Upper lobe of right lung (tissue), 1 donor: ENCODE data around the gene SERINC2. TPM values are rescaled to one million over a fixed set of nuclear protein-coding genes. Genes with fewer than 3 reads are reported as not detected.

Experiments used
- ATAC-seq: fragments of 200-7000 bp; cut with Tn5 transposase; one replicate; pipeline ENCODE4 v1.9.1; 2020; ENCODE audit warnings: mild to moderate bottlenecking, moderate library complexity
- DNase-seq: peaks from one replicate; pipeline ENCODE4 v3.0.0-alpha.2; 2020
- H3K27ac ChIP-seq: fragments of 200-600 bp; one replicate; pipeline ENCODE4 v1.8.0; 2022
- H3K27me3 ChIP-seq: fragments of 200-600 bp; one replicate; pipeline ENCODE4 v1.8.0; 2022; ENCODE audit warnings: mild to moderate bottlenecking
- H3K36me3 ChIP-seq: fragments of 200-600 bp; one replicate; pipeline ENCODE4 v1.8.0; 2022
- H3K4me1 ChIP-seq: fragments of 200-600 bp; one replicate; pipeline ENCODE4 v1.8.0; 2022
- H3K4me3 ChIP-seq: fragments of 200-600 bp; one replicate; pipeline ENCODE4 v1.8.0; 2022; ENCODE audit warnings: mild to moderate bottlenecking
- H3K9me3 ChIP-seq: fragments of 200-600 bp; one replicate; pipeline ENCODE4 v1.8.0; 2022
- CTCF ChIP-seq: fragments of 200-600 bp; IDR thresholded peaks from one replicate; pipeline ENCODE4 v1.8.0; 2022; ENCODE audit warnings: antibody characterized with exemption
- intact Hi-C: fragments of 100-400 bp; cut with DNase I; formaldehyde crosslinking; loops from one replicate; pipeline ENCODE4 v1.11.0; 2022
- total RNA-seq: library from RNA; stranded (reverse); fragmentation: NEBNext Ultra II Directional; extraction: Animal tissue kit (Norgen Biotek cat#: 25700); gene quantifications from one replicate; pipeline ENCODE4 v1.2.1, GENCODE V29; 2021
- donor health status: DM: no; HTN: yes; CAD: no; lungs with severe emphysema.

Gene SERINC2
- total RNA-seq, 1 donor from 2014 or later: 40.6 TPM

DNA sequence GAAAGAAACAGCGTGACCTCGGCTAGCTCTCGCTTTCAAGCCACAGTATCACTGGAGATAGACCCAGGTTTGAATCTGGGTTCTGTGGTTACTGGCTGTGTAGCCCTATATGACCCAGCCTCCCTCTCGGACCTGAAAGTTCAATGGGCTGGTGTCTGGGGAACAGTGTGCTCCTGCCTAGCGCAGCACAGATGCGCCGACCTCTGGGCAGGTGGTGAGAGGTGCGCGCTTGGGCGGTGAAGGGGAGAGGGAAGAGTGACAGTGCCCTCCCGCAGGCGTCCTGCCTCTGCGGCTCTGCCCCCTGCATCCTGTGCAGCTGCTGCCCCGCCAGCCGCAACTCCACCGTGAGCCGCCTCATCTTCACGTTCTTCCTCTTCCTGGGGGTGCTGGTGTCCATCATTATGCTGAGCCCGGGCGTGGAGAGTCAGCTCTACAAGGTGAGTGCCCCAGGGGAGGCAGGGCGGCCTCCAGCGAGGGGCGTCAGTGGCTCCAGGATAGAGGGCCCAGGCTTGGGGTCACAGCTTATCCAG is 10.5 kb downstream of the SERINC2 start:
- DNase-seq: no peak
- no peak overlapping the region for H3K4me3 ChIP-seq
- no peaks in the 10 kb centered on the region for H3K9me3 ChIP-seq
- peaks cover 7% of the 10 kb centered on the region for H3K4me1 ChIP-seq
- H3K27ac ChIP-seq: no peak overlapping the region
- ATAC-seq: no peak
- H3K36me3 ChIP-seq: no peaks in the 10 kb centered on the region
- no peaks in the 10 kb centered on the region for H3K27me3 ChIP-seq
- intact Hi-C loops: no loop called here
- TF ChIP-seq CTCF: no peak

- Histone ChIP-seq H3K27me3 (no peaks in the 10 kb centered on the region), H3K27ac (no peak overlapping the region), H3K4me3 (no peak overlapping the region), H3K9me3 (no peaks in the 10 kb centered on the region), H3K4me1 (peaks cover 7% of the 10 kb centered on the region), H3K36me3 (no peaks in the 10 kb centered on the region)
- TF ChIP-seq CTCF: no peak
- ATAC-seq: no peak
- intact Hi-C loops: no loop called here
- no peak for DNase-seq
These were observed 11.6 kb downstream of the SERINC2 start for GRCh38 chr1:31424568-31424967.

DNA sequence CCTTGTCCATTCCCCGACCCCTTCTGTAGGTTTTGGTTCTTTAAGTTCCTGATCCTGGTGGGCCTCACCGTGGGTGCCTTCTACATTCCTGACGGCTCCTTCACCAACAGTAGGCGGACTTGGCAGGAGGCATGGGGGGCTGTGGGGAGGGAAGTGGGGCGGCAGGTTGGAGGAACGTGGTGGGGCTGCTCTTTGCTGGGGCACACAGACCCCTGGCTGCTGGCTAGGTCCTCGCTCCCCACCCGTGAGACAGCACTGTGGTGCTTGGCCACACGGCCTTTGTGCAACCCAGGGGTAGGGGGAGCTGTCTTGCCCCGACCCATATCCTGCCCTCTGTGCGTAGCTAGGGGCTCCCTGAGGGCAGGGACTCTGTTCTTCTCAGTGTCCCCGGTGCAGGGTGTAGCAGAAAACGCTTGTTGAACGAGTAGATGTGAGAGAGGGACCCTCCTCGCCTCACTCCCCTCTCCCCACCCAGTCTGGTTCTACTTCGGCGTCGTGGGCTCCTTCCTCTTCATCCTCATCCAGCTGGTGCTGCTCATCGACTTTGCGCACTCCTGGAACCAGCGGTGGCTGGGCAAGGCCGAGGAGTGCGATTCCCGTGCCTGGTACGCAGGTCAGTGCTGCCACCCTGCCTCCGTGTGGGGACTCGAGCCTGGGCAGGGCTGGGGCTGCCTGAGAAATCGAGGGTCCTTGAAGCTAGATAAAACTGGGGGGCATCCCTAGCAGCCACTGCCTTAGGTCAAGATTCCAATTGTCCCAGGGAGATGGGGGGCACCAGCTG is 12.5 kb downstream of the SERINC2 start:
- H3K4me1 ChIP-seq: peaks cover 7% of the 10 kb centered on the region
- intact Hi-C loops: no loop called here
- no peak for TF ChIP-seq CTCF
- H3K27me3 ChIP-seq: no peaks in the 10 kb centered on the region
- H3K9me3 ChIP-seq: no peaks in the 10 kb centered on the region
- H3K27ac ChIP-seq: no peak overlapping the region
- no peak overlapping the region for H3K4me3 ChIP-seq
- ATAC-seq (no peak), DNase-seq (no peak)
- no peaks in the 10 kb centered on the region for H3K36me3 ChIP-seq

DNA sequence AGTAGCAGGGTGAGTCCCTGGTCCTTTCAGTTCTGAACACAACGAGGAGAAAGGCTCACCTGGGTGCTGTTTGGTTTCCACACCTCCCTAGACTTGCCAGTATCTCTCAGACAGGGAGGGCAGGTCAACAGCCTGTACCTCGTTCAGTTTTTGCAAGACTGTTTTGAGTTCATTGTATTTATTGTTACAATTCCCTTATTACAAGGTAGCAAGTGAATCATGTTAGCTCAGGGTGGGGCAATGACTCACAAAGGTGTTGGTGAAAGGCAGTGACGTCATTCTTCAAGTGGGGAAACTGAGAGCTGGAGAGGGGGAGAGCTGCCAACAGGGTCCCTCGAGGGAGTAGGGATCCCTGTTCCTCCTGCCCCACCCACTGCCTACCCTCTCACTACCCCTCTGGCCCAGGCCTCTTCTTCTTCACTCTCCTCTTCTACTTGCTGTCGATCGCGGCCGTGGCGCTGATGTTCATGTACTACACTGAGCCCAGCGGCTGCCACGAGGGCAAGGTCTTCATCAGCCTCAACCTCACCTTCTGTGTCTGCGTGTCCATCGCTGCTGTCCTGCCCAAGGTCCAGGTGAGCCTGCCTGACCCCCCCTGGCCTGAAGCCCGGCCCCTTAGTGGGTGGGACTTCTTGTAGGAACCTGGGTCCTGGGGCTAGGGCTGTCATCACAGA is 13.4 kb downstream of the SERINC2 start:
- no peak for TF ChIP-seq CTCF
- ATAC-seq (no peak), DNase-seq (no peak)
- Histone ChIP-seq H3K36me3 (no peaks in the 10 kb centered on the region), H3K9me3 (no peaks in the 10 kb centered on the region), H3K4me3 (no peak overlapping the region), H3K27me3 (no peaks in the 10 kb centered on the region), H3K4me1 (peaks cover 7% of the 10 kb centered on the region), H3K27ac (no peak overlapping the region)
- intact Hi-C loops: no loop called here

- intact Hi-C loops: no loop called here
- Histone ChIP-seq H3K36me3 (no peaks in the 10 kb centered on the region), H3K27me3 (no peaks in the 10 kb centered on the region)
These were observed 14.3 kb downstream of the SERINC2 start for GRCh38 chr1:31427322-31427721.

More at GRCh38 chr1:31427322-31427721, 14.3 kb downstream of the SERINC2 start:
- no peak overlapping the region for H3K4me3 ChIP-seq
- H3K4me1 ChIP-seq: peaks cover 7% of the 10 kb centered on the region
- ATAC-seq (no peak), DNase-seq (no peak)
- H3K9me3 ChIP-seq: no peaks in the 10 kb centered on the region
- no peak overlapping the region for H3K27ac ChIP-seq
- TF ChIP-seq CTCF: no peak
